Endometrial microvascular endothelial cells (primary cell): Measurements from ENCODE around the gene LPCAT1. TPM values are rescaled to one million over a fixed set of nuclear protein-coding genes. Genes with fewer than 3 reads are reported as not detected.
"Not testable (repeated sequence)": the region's sequence is repeated elsewhere in the genome, so short reads cannot be mapped to it uniquely, and the experiment has no call there.

ENCODE experiments used
- in situ Hi-C: cut with HindIII; loops from 2 replicates; pipeline ENCODE4 v1.10.0; 2017; ENCODE audit warnings: low sequenced_read_pairs, low pct_unique_long_range_greater_than_20kb; ENCODE audit errors: inconsistent ontology term
- total RNA-seq: library from RNA; depleted of rRNA; stranded (reverse); fragments of >200 nt; gene quantifications from one replicate; pipeline ENCODE4 v1.2.3, GENCODE V29; 2015; ENCODE audit errors: inconsistent ontology term

LPCAT1 gene
- total RNA-seq, 1 donor from 2014 or later = 48.5 TPM

GRCh38 chr5:1544294-1544961 is 20.7 kb upstream of the LPCAT1 start:
- in situ Hi-C loops = no loop called here

- in situ Hi-C loops = no loop called here
These were observed 19.9 kb upstream of the LPCAT1 start for GRCh38 chr5:1543398-1544293.

- in situ Hi-C loops = no loop called here
These were observed 19.0 kb upstream of the LPCAT1 start for GRCh38 chr5:1542781-1543180.

DNA sequence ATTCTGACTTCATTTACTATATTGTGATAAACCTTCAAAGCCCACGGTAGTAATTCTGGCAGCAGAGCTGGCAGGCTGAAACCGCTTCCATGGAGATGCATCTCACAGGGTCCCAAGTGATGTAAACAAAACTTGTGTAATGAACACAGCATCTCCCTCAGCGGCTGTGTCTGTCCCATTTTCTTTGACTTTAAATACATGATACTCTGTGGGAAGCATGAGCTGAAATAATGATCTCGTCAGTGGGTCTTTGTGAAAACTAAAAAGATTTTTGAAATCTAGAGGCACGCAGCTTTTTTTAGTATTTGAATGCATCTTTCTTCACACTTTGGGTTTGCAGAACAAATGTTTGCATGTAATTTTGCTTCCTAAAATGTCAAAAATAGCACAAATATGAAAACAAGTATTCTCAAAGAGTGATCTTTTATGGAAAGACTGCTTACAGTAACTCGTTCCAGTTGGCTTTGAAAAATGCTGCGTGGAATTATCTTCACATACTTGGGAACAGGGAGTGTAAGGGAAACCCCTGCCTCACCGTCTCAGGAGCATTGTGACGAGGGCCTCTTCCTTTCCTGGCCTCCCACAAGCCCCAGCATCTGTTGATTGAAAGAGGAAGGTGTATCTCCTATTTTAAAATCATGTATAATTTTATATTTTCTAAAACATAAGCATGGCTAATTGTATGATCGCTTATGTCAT is 18.1 kb upstream of the LPCAT1 start:
- in situ Hi-C loops = no loop called here

DNA sequence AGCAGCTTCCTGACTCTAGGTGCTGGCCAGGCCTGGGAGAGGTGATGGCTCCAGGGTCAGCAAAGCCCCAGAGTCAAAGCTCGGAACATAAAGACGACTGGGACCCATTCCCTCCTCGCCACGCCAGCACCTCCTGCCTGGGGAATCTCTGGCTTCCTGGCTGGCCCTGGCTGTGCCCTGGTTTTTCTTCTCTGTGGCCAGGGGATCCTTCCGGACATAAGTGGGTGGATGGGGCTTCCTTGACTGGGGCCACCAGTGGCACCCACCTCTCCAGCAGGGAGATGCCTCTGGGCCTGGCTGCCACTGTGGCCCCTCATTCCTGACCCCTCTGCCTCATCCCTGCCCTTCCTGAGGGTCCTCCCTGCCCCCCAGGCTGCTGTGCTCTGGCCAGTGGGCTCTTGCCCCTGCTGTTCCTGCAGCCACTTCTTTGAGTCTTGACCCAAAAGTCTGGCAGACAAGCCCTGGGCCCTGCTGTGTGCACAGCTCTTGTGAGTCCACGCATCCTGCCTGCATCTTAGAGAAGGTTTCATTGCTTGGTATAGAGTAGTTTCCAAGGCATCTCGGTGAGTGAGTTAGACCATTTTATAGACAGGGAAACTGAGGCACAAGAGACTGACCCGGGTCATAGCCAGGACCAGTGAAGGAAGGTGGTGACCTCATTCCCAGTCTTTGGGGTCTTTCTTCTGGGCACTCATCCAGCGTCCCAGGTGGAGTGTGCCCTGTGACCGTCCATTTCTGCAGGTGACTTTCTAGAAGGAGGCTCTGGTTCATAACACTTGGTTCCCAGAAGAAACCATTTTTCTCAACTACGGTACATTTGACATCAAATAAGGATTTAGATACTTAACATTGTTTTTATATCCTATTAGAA is 17.3 kb upstream of the LPCAT1 start:
- in situ Hi-C loops = no loop called here

GRCh38 chr5:1540166-1540565 is 16.4 kb upstream of the LPCAT1 start:
- in situ Hi-C loops = no loop called here

DNA sequence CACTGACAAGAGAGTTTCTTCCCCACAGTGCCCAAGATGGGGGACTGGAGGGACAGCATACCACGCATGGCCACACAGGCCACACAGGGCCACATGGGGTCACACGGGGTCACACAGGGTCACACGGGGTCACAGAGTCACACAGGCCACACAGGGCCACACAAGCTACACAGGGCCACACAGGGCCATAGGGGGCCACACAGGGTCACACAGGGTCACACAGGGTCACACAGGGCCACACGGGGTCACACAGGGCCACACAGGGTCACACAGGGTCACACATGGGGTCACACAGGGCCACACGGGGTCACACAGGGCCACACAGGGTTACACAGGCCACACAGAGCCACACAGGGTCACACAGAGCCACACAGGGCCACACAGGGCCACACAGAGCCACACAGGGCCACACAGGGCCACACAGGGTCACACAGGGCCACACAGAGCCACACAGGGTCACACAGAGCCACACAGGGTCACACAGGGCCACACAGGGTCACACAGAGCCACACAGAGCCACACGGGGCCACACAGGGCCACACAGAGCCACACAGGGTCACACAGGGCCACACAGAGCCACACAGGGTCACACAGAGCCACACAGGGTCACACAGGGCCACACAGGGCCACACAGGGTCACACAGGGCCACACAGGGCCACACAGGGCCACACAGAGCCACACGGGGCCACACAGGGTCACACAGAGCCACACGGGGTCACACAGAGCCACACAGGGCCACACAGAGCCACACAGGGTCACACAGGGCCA is 15.8 kb upstream of the LPCAT1 start:
- in situ Hi-C loops = not testable (repeated sequence)

DNA sequence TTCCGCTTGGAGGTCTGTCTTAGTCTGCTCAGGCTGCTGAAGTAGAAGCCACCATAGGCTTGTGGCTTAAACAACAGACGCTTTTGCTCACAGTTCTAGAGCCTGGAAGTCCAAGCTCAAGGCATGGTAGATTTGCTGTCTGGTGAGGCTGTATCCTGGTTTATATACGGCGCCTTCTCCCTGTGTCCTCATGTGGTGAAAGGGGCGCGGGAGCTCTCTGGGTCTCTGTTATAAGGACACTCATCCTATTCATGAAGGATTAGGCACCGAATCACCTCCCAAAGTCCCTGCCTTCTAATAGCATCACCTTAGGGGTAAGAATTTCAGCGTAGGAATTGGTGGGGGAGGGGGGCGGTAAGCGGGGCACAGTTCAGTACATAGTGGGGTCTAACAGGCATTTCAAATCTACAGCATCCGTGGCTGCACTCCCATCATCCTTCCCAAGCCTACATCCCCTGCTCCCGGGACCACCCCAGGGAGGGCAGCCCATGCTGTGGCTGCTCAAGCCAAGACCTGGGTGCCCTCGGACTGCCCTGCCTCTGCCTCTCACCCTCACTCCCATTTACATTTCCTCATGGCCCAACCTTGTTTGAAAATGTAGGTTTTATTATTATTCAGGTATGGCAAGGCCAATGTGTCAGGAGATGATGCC is 15.1 kb upstream of the LPCAT1 start:
- in situ Hi-C loops = no loop called here

DNA sequence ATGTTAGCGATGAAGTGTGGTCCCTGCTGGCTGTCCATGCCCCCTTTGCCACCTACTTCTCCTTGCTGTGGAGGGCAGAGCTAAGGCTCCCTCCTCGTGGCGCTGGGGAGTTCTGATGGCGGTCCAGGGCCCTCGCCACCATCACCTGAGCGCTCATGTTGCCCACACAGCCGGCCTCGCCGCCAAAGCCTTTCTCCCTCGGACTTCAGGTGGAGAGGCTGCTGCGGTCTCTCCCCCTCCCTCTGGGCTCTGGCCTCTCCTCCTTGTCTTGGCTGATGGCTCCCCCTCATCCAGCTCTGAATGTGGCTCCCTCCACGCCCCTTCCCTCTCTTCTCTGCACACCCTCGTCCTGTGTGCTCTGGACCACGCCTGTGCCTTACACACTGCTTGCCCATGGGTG is 14.5 kb upstream of the LPCAT1 start:
- in situ Hi-C loops = no loop called here

GRCh38 chr5:1537603-1538154 is 13.9 kb upstream of the LPCAT1 start:
- in situ Hi-C loops = no loop called here

DNA sequence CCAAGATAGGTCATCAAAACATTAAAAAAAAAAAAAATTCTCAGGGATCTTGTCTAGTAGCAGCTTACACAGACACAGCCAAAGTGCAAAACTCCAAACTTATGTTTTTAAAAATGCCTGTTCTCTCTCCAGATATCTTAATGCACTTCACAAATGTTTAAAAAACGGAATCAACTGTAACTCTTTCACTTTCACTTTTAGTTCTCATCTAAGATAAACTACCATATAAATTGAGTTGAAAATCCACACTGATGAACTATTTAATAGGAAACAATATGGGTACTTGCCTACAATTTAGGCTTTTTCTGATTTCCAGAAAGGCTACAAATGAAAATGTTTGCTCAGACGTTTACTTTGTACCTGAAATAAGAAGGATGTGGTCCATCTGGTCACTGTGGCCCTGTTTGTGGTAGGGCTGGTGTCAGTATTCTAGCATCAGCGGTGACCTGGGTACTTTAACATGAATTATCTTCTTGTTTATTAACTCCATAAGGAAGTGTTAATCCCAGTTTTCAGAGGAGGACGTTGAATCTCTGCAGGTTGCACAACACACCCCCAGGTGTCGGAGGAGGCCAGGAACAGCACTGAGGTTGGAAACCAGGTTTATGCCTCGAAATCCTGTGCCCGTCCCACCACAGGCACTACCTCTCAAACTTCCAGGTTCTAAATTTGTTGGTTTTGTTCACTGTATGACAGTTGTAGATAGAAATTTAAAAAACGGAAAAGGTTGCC is 13.3 kb upstream of the LPCAT1 start:
- in situ Hi-C loops = no loop called here

GRCh38 chr5:1536322-1536845 is 12.6 kb upstream of the LPCAT1 start:
- in situ Hi-C loops = no loop called here

- in situ Hi-C loops = no loop called here
These were observed 11.9 kb upstream of the LPCAT1 start for GRCh38 chr5:1535646-1536045.

GRCh38 chr5:1532384-1532783 is 8.6 kb upstream of the LPCAT1 start:
- in situ Hi-C loops = no loop called here

DNA sequence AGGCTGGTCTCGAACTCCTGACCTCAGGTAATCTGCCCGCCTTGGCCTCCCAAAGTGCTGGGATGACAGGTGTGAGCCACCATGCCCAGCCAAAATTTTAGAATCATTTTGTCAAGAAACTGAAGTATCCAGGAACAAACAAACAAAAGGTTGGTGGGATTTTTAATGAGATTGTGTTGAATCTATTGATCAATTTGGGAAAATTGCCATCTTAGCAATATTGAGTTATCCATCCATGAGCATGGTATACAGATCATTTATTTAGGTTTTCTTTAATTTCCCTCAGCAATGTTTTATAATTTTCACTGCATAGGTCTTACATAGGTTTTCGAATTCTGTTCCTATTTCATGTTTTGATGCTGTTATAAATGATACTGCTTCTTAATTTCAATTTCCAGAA is 5.7 kb upstream of the LPCAT1 start:
- in situ Hi-C loops = no loop called here

DNA sequence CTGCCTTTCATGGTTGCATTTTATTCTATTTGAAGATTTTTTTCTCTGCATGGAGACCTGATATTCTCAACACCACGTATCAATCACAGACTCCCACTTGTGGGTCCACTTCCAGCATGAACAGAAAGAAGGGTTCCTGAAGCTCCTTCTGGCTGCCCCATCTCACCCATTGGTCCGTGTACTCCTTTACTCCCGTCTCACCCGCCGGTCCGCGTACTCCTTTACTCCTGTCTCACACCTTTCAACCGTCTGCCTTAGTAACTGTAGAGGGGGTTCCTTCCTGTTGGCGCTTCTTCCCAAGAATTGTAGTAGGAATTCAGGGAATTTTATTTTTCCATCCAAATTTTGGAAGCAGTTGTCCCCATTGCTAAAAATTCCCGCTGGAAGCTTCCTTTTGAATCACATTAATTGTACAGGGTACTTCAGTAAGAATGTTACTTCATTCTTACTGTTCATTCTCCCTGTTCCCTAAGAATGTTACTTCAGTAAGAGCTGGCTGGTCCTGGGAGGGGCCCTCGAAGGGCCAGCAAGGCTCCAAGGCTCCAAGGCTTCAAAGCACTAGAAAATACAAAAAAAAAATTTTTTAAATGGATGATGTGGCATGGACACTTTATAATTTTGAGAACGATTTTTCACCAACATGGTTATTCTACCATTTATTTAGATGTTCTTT is 3.9 kb upstream of the LPCAT1 start:
- in situ Hi-C loops = no loop called here
